NAMALWA (cell line): ENCODE data around the gene PARVA.
"Not testable (repeated sequence)": the region's sequence is repeated elsewhere in the genome, so short reads cannot be mapped to it uniquely, and the experiment has no call there.

Experiments
- DNase-seq: peaks from one replicate; pipeline ENCODE4 v3.0.0-alpha.2; 2015; ENCODE audit warnings: low spot score

Gene PARVA

DNA sequence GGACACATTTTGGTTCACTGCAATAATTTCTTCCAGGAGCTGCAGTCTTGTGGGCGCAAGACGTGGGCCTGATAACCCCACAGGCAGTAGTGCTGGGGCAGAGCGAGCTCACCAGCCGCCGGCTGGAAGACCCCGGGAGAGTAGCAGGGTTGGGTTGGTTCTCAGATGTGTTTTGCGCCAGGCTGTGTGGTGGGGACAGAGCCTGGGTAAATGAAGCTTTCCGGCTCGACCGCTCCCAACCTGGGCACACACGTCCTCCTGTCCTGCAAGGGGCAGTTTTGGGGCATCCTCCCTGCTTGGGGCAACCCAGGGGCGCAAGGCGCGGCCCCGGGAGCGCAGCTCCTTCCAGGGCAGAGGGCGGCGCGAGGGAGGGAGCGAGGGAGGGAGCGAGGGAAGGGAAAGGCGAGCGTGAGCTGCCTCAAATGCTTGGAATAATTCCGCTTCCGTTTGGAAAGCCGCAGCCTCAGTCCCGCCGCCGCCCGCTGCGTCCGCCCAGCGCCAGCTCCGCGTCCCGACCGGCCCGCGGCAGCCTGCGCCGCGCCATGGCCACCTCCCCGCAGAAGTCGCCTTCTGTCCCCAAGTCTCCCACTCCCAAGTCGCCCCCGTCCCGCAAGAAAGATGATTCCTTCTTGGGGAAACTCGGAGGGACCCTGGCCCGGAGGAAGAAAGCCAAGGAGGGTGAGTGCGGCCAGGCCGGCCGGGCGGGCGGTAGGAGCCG lies at the start of gene PARVA:
Gene PARVA (plus strand): TSS at position 466 of the 718 bp plus-strand sequence. CDS start 77 bp downstream, at position 543.
- no peak for DNase-seq

GRCh38 chr11:12329169-12329568 lies 48.2 kb upstream of the PARVA start:
- no peak for DNase-seq

DNA sequence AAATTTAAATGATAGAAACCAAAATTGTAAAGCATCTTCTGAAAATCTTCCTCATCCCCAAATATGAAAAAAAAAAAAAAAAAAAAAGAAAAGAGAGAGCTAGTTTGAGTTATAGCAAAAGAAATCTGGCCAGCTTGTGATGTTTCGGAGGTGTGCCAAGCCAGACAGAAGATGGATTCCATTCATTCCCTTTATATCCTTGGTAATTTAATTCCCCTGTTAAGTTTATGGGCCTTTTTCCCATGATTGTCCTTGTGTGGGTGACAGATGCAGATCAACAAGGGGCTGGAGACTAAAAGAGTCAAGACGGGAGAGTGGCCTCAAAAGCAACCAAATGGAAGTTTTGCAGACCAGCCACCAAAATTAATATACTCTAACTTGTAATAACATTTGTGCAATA lies 47.6 kb upstream of the PARVA start:
- no peak for DNase-seq

- DNase-seq: no peak
Measured at GRCh38 chr11:12330485-12331231, 46.7 kb upstream of the PARVA start.

DNA sequence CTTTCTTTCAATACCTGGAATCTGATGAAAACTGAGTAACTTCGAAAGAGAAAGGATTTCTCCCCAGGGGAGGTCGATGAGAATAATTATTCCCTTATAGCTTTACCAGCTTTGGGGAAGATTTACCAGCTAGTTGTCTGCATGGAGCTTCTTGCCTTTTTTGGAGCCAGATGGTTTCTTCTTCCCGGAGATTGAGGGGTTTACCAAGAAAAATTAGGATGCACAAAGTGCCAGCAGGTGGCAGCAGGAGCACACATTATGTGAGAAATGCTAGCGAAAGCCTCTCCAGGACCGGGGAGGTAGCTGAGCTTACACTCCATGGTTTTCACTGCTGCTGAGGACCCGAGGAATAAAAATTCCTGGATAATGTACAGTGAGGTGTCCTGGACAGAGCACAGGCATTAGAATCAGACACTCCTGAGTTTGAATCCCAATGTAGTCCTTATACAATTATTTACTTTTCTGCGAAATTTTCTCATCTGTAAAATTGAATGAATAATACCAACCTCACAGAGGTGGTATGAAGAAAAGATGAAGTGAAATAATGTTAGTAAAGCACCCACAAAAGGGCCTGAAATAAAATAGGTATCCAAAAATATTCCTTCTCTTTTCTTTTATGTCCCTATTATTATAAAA lies 46.0 kb upstream of the PARVA start:
- peak; percentile 79 for DNase-seq

GRCh38 chr11:12343526-12343925 lies 33.8 kb upstream of the PARVA start:
- DNase-seq: no peak

- DNase-seq: no peak
Measured at GRCh38 chr11:12353534-12353933, 23.8 kb upstream of the PARVA start.

DNA sequence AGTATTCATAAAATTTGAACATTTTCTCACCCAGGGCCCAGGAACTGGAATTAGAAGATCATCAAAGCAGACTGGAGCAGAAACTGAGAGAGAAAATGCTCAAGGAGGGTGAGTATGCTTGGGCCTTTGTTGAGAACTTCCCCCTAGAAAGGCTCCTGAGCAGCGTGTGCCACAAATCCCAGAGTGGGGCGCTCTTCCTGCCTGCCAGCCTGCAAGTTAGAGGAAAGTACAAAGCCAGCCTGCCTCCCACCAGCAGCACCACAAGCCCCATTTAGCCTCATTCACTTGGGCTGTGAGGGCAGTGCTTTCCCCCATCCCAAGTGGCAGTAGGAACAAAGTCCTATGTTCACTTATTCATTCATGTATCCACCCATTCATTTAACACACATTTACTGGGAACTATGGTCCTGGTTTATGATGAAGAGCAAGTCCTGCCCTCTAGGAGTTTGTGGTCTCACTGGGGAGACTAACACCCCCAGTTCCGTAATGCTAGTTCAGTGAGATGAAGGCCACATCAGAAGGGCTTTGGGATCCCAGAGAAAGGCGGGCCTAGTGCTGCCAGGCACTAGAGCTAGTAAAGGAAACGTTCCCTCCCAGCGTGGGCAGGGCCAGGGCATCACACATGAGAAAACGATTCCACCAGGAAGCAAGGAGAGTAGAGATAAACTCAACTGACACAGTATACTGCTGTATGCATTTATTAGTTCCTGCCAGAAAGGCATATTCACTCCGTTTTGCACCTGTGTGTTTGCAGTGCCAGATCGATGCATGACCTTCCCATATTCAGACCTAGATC lies 22.4 kb upstream of the PARVA start:
- DNase-seq: no peak

GRCh38 chr11:12356944-12357655 lies 20.3 kb upstream of the PARVA start:
- no peak for DNase-seq

- DNase-seq: not testable (repeated sequence)
Measured at GRCh38 chr11:12357697-12358096, 19.7 kb upstream of the PARVA start.

DNA sequence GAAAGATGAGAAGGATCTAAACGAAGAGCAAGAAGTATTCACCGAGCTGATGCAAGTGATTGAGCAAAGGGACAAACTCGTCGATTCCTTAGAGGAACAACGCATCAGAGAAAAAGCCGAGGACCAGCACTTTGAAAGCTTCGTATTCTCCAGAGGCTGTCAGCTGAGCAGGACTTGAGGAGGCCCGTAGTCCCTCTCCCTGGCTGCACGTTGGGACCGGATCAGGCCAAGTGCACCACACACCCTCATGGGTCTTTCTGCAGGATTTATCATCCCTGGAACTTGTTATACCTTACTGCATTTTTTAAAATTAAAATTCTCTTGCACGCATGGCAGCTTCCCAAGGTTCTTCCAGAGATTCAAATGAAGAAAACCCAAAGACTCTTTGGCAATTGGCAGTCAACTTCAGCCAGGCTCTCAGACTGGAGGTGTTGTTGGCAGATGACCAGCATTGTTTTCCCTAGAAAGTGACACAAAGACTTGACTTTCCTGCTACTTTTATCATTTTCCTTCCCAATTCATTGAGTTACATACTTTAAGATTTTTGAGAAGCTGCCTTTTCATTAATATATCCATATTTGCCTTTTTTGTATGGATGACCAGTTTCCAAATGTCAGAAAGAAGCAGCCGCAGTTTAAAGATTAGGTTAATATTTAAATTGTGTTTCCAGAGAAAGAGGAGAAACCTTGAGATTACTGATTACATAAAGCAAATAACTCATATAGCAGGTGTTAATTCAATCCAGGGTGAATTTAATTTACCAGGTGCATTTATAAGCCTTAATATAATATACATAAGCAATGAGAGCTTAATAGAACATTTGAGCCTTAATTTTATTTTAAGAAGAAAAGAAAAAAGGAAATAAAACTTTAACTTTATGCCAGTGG lies 18.8 kb upstream of the PARVA start:
- no peak for DNase-seq

DNA sequence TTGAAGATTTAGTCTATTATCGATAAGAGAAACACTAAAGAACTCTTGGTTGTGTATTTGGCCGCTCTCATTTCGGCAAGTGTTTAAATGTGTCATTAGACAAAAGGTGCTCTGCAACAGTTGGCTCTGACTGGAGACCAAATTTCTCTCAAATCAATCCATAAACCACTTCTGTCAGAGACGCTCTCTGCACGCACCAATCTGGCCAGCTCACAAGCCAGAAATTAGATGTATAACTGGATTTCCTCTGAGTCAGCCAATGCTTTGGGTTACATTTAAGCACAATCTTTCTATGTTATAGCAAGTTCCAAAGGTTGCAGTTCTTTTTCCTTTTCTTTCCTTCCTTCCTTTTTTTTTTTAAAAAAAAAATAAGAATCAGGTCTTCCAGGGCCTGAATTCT lies 17.6 kb upstream of the PARVA start:
- no peak for DNase-seq

- no peak for DNase-seq
Measured at GRCh38 chr11:12361682-12362081, 15.7 kb upstream of the PARVA start.

DNA sequence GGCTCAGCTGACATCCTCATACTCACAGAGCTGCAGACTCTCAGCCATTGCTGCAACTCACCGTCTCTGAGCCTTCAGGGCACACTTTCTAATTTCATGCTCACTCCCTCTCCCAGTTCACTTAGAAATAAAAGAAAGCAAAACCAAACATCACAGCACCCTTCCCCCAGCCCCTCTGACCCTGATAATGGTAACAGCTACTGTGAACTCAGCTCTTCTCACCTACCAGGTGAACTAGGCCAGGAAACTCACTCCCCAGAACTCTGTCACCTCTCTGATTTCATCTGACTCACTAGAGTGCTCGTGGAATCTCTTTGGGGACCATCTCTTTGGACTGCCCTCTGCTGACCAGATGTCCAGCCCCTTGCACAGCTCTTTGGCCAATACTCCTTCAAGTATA lies 14.5 kb upstream of the PARVA start:
- DNase-seq: no peak

DNA sequence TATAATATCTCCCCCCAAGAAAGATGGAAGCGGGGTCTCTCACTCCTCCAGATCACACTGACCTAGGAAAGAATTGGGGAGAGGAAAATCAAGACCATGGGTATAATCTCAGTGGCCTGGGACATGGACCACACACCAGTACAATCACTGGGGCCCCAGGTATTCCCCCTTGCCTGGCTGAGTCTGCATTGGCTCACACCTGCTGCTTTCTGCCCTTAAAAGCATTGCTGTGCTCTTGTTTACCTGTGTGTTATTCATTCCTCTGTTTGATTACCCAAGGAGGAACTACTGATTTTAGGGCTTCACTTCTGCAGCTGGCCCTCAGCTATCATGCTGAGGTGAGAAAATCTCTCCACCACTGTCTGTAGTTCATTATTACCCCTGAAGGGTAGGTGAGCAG lies 14.0 kb upstream of the PARVA start:
- no peak for DNase-seq

DNA sequence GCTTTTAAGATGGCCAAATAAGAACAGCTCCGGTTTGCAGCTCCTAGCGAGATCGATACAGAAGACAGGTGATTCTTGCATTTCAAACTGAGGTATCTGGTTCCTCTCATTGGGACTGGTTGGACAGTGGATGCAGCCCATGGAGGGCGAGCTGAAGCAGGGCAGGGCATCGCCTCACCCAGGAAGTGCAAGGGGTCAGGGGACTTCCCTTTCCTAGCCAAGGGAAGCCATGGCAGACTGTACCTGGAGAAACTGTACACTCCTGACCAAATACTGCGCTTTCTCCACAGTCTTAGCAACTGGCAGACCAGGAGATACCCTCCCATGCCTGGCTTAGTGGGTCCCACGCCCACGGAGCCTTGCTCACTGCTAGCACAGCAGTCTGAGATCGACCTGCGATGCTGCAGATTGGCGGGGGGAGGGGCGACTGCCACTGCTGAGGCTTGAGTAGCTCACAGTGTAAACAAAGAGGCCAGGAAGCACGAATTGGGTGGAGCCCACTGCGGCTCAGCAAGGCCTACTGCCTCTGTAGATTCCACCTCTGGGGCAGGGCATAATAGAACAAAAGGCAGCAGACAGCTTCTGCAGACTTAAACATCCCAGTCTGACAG lies 11.3 kb upstream of the PARVA start:
- not testable (repeated sequence) for DNase-seq

DNA sequence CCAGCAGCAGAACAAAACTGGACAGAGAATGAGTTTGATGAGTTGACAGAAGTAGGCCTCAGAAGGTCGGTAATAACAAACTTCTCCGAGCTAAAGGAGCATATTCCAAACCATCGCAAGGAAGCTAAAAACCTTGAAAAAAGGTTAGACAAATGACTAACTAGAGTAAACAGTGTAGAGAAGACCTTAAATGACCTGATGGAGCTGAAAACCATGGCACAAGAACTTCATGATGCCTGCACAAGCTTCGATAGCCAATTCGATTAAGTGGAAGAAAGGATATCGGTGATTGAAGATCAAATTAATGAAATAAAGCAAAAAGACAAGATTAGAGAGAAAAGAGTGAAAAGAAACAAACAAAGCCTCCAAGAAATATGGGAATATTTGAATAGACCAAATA lies 10.3 kb upstream of the PARVA start:
- not testable (repeated sequence) for DNase-seq

- no peak for DNase-seq
Measured at GRCh38 chr11:12372111-12372510, 5.3 kb upstream of the PARVA start.

DNA sequence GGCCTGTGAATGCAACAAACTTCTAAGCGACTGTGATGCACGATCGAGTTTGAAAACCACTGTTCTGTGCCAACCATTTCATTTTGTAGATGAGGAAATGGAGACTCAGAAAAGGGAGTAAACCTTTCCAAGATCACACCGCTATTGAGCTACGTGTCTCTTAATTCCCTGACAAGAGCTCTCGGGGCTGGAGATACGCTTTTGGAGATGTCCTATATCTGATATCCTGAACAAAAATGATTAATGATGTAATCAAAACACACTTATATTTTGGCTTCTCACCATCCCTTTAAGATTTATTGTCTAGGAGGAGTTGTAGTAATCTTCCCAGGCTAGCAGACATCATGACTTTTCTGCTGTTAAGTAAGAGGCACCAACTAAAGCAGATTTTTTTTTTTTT lies 1.7 kb upstream of the PARVA start:
- DNase-seq: no peak
